Aorta (tissue), 5 donors: ENCODE results near the gene G3BP2. TPM values are rescaled to one million over a fixed set of nuclear protein-coding genes. Genes with fewer than 3 reads are reported as not detected.

ENCODE experiments used
- ATAC-seq: fragments of 200-7000 bp; cut with Tn5 transposase; one replicate; pipeline ENCODE4 v1.9.1; 2022; ENCODE audit warnings: moderate library complexity; ENCODE audit not compliant: low FRiP score
- DNase-seq, 2 donors: peaks; one replicate each; pipeline ENCODE4 v3.0.0-alpha.2; 2020
- H3K27ac ChIP-seq, 2 donors: one replicate each; pipeline ENCODE4 v1.5.1; 2013; ENCODE audit warnings: low read length in 2 of 2, mild to moderate bottlenecking in 2 of 2, moderate library complexity in 2 of 2, control low read depth in 1 of 2, inconsistent platforms in 1 of 2, low read depth in 1 of 2
- H3K27me3 ChIP-seq, 2 donors: one replicate each; pipeline ENCODE4 v1.6.1; 2013; ENCODE audit warnings: control low read depth in 1 of 2, low read length in 1 of 2, mild to moderate bottlenecking in 1 of 2, moderate library complexity in 1 of 2; ENCODE audit not compliant: insufficient read depth in 2 of 2, control insufficient read depth in 1 of 2
- H3K36me3 ChIP-seq, 2 donors: one replicate each; pipeline ENCODE4 v1.6.1; 2013; ENCODE audit warnings: control low read depth in 1 of 2, low read length in 1 of 2, mild to moderate bottlenecking in 1 of 2; ENCODE audit not compliant: insufficient read depth in 2 of 2, control insufficient read depth in 1 of 2
- H3K4me1 ChIP-seq, 2 donors: one replicate each; pipeline ENCODE4 v1.6.1; 2013; ENCODE audit warnings: low read length in 2 of 2, control low read depth in 1 of 2, mild to moderate bottlenecking in 1 of 2, moderate library complexity in 1 of 2; ENCODE audit not compliant: insufficient read depth in 2 of 2, control insufficient read depth in 1 of 2
- H3K4me3 ChIP-seq, 2 donors: one replicate each; pipeline ENCODE4 v1.5.1; 2013; ENCODE audit warnings: low read length in 2 of 2, control low read depth in 1 of 2, mild to moderate bottlenecking in 1 of 2
- H3K9me3 ChIP-seq: one replicate; pipeline ENCODE4 v1.6.1; 2013; ENCODE audit warnings: mild to moderate bottlenecking, low read length; ENCODE audit not compliant: control insufficient read depth
- WGBS, 2 donors: extraction: QIAGEN DNeasy Blood & Tissue Kit; methylation state at CpG; one replicate each; pipeline ENCODE4 v1.1.7; 2013; 5-methylcytosine and 5-hydroxymethylcytosine counted together
- intact Hi-C, 2 donors: fragments of 100-400 bp; cut with DNase I; formaldehyde crosslinking; loops; one replicate each; pipeline versions ENCODE4 v1.14.2 to v1.15.0; 2022
- polyA plus RNA-seq, 2 donors: library from polyadenylated mRNA; stranded (reverse); fragments of 200-250 nt; gene quantifications; one replicate each; pipeline ENCODE4 v1.2.3, GENCODE V29; 2013
- total RNA-seq, 2 donors: library from RNA; stranded (reverse); fragmentation: NEBNext Ultra II Directional; extraction: Animal tissue kit (Norgen Biotek cat#: 25700); gene quantifications; one replicate each; pipeline ENCODE4 v1.2.1, GENCODE V29; 2021
- donor health status: healthy with polysubstance abuse.
- donor health status: Bipolar disorder and iron deficiency.
- donor health status: DM: no; HTN: no; CAD: no.
- donor health status: DM: no; HTN: no; CAD: no.
- donor health status: DM: yes; HTN: yes; CAD: no.

The G3BP2 gene
- total and polyA plus RNA-seq, 4 donors, result 36.7 to 99.7 (median 69.1) TPM

GRCh38 chr4:75623026-75623425, 50.2 kb downstream of the G3BP2 start:
- ATAC-seq (no peak), DNase-seq (no peak)
- H3K36me3 ChIP-seq, result no peaks in the 10 kb centered on the region
- 94% methylated on average over 5 of the region's 5 CpGs for WGBS, 2 donors
- no peaks in the 10 kb centered on the region for H3K9me3 ChIP-seq
- H3K4me1 ChIP-seq, result no peaks in the 10 kb centered on the region
- no peaks in the 10 kb centered on the region for H3K27me3 ChIP-seq
- intact Hi-C loops, result no loop called here
- H3K27ac ChIP-seq, result no peak overlapping the region
- H3K4me3 ChIP-seq, result no peak overlapping the region

DNA sequence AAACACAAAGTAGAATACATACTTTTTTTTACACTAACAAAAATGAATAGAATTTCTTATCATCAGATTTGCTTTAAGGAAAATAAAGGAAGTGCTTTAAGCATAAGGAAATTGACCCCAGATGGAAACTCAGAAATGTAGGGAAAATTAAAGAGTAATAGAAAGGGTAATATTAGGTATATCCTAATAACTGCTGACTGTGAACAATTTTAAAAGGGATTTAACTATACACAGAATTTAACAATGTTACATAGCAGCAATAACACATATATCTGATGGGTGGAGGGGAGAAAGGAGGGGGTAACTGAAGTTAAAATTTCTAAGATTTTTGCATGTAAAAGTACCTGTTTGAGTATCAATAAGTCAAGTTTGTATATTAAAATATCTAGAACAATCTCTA, 51.5 kb downstream of the G3BP2 start:
- Histone ChIP-seq H3K4me3 (no peak overlapping the region), H3K4me1 (no peaks in the 10 kb centered on the region), H3K27ac (no peak overlapping the region), H3K27me3 (no peaks in the 10 kb centered on the region), H3K9me3 (no peaks in the 10 kb centered on the region), H3K36me3 (no peaks in the 10 kb centered on the region)
- ATAC-seq (no peak), DNase-seq (no peak)
- intact Hi-C loops, result no loop called here

GRCh38 chr4:75612306-75612705, 60.9 kb downstream of the G3BP2 start:
- intact Hi-C loops, result no loop called here
- no peaks in the 10 kb centered on the region for H3K27me3 ChIP-seq
- H3K4me1 ChIP-seq, result no peaks in the 10 kb centered on the region
- peaks cover 2% of the 10 kb centered on the region for H3K9me3 ChIP-seq
- no peak overlapping the region for H3K4me3 ChIP-seq
- ATAC-seq, result no peak
- DNase-seq, result no peak
- H3K27ac ChIP-seq, result no peak overlapping the region
- no peaks in the 10 kb centered on the region for H3K36me3 ChIP-seq
- 96 to 100% methylated on average over 1 of the region's 1 CpG for WGBS, 2 donors

- Histone ChIP-seq H3K27me3 (no peaks in the 10 kb centered on the region), H3K4me1 (no peaks in the 10 kb centered on the region), H3K4me3 (no peak overlapping the region), H3K27ac (no peak overlapping the region), H3K9me3 (no peaks in the 10 kb centered on the region), H3K36me3 (peaks cover 0 to 3% of the 10 kb centered on the region in 2 donors)
- WGBS, 2 donors, result 88 to 91% methylated on average over 4 of the region's 4 CpGs
- no peak for ATAC-seq
- DNase-seq, result no peak
- intact Hi-C loops, result no loop called here
These were observed 67.3 kb downstream of the G3BP2 start for GRCh38 chr4:75605928-75606327.

- WGBS, 2 donors, result 90 to 91% methylated on average over 4 of the region's 4 CpGs
- no peak overlapping the region for H3K4me3 ChIP-seq
- no peaks in the 10 kb centered on the region for H3K9me3 ChIP-seq
- no peaks in the 10 kb centered on the region for H3K27me3 ChIP-seq
- no peak for ATAC-seq
- DNase-seq, result no peak
- H3K4me1 ChIP-seq, result no peaks in the 10 kb centered on the region
- H3K27ac ChIP-seq, result no peak overlapping the region
- intact Hi-C loops, result no loop called here
- H3K36me3 ChIP-seq, result no peaks in the 10 kb centered on the region
These were observed 73.6 kb downstream of the G3BP2 start for GRCh38 chr4:75599647-75600046.

- no peak overlapping the region for H3K27ac ChIP-seq
- intact Hi-C loops, result no loop called here
- ATAC-seq, result no peak
These were observed 74.8 kb downstream of the G3BP2 start for GRCh38 chr4:75598390-75598789.

DNA sequence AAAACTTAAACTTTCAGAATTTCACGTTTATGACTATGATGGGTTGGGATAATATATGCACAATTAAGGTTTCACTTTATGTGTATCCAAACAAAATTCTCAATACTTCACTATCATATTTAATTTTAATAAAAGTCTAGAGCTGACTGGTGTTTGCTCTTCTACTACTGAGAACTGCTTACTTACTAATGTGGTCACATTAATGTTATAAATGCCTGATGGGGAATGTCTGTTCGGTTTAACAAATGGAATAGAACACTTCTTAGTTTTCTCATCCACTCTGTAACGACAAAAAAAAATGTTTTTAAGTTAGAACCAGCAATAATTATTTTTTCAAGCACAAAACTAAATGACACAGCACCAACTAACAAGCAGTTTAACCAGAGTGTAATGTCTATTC, 77.2 kb downstream of the G3BP2 start:
- DNase-seq (no peak), ATAC-seq (no peak)
- Histone ChIP-seq H3K27me3 (no peaks in the 10 kb centered on the region), H3K36me3 (no peaks in the 10 kb centered on the region), H3K27ac (no peak overlapping the region), H3K4me1 (no peaks in the 10 kb centered on the region), H3K9me3 (no peaks in the 10 kb centered on the region), H3K4me3 (no peak overlapping the region)
- WGBS, 2 donors, result 86 to 96% methylated on average over 3 of the region's 3 CpGs
- intact Hi-C loops, result no loop called here

More at GRCh38 chr4:75598390-75598789, 74.8 kb downstream of the G3BP2 start:
- 83 to 86% methylated on average over 3 of the region's 3 CpGs for WGBS, 2 donors
- Histone ChIP-seq H3K27me3 (no peaks in the 10 kb centered on the region), H3K36me3 (no peaks in the 10 kb centered on the region), H3K4me3 (no peak overlapping the region), H3K4me1 (no peaks in the 10 kb centered on the region), H3K9me3 (no peaks in the 10 kb centered on the region)
- DNase-seq, result no peak

- Histone ChIP-seq H3K27me3 (no peaks in the 10 kb centered on the region), H3K4me3 (no peak overlapping the region), H3K36me3 (no peaks in the 10 kb centered on the region), H3K27ac (no peak overlapping the region), H3K9me3 (no peaks in the 10 kb centered on the region), H3K4me1 (no peaks in the 10 kb centered on the region)
- WGBS, 2 donors, result 86 to 88% methylated on average over 1 of the region's 1 CpG
- intact Hi-C loops, result no loop called here
- ATAC-seq (no peak), DNase-seq (no peak)
These were observed 79.8 kb downstream of the G3BP2 start for GRCh38 chr4:75593393-75593792.
